ENCODE data around the gene KRT8.

Gene KRT8

DNA sequence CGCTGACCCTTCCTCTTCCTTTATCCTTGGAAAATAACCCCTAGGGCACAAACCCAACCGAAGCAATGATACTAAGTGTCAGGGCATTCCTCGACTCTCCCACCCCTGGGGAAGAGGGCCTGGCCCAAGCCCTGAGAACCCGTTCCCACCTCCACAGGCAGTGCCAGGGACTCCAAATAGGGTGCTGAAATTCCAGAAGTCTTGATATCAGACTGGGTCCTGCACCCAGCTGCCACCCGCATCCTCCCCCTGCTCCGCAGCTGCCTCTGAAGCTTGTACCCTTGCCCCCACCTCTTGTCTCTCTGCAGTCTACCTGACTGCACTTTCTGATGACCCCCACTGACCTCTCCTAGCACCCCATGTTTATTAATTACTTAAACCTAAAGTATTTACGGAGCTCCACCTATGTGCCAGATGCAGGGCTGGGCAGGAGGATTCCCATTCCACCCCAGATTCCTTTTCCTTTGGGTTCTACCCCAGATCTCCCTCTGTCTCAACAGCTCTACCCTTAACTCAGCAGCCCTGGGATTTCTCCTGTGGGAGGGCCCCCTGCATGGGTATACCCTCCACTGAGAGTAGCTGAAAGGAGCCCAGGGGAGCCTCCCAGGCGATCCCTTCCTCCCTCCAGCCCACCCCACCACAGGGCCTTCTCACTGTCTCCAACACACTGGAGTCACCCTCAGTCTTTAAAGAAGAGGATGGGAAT lies 40.0 kb upstream of the KRT8 start:
- TF ChIP-seq GATA3 (IDR thresholded peaks at IDR 0.05; ENCODE audit: low read depth, low read length) (no peak), GATA2 (IDR thresholded peaks at IDR 0.05; ENCODE audit: low read depth, low read length) (no peak)

DNA sequence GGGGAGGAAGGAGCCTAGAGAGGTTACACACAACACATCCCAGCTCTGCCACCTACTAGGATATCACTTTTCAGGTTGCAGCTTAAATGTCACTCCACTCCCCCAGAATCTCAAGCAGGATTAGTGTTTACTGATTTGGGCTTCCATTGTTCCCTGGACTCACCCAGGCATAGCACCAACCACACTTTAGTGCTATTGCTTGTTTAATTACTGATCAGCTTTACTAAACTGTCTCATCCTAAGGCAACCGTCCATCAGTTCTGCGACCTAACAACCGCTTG lies 38.0 kb upstream of the KRT8 start:
- TF ChIP-seq GATA2 (IDR thresholded peaks at IDR 0.05; ENCODE audit: low read depth, low read length), result no peak
- no peak for TF ChIP-seq GATA3 (IDR thresholded peaks at IDR 0.05; ENCODE audit: low read depth, low read length)

DNA sequence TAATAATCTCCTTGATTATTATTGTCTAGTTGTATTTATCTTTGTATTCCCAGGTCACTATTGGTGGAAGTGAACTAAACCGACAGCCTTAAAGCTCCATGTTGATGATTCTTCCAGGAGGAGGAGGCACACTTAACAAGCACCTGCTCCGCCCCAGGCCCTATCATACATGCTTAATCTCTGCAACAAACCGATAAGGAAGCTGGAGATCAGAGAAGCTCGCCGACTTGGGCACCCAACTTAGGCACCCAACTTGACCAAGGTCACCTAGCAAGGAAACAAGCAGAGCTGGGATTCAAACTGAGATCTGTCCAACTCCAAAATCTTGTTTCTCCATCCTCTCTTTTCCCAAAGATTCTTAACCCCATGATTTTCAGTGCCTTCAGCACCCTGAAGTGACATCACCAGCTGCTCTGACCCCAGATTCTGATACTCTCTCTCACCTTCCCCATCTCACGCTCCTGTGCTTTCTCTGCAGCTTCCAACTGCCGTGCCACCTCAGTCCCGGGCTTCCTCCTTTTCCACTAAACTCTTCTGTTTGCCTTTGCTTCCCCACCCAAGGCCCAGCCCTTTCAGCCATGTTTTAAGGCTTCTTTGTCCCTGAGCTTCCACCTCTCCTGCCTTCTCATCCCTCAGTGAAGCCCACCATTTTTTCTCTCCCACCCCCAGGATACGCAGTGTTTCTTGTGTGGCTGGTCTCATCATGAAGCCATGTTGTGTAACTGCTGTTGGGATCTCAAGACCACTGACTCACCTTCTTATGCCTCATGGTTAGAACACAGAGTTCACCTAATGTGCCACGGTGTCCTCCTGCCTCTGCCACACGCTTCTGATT lies 37.4 kb upstream of the KRT8 start:
- TF ChIP-seq GATA3 (IDR thresholded peaks at IDR 0.05; ENCODE audit: low read depth, low read length) (no peak), GATA2 (IDR thresholded peaks at IDR 0.05; ENCODE audit: low read depth, low read length) (no peak)

DNA sequence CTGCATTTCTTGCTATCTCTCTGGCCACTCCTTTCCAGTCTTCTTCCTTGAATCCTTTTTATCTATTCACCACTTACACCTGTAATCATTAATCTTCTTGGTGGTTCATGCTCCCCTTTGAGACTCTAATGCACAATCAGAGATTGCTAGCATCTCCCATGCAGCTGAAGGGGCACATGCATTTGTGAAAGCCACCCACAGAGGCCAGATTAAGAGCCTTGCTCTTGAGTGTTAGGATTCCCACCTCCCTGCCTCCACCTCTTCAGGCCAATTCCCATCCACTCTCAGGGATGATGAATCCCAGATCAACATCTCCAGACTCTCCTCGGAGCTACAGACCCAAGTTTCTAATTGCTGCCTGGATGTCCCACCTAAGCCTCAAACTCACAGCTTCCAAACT lies 24.7 kb upstream of the KRT8 start:
- no peak for TF ChIP-seq GATA2 (IDR thresholded peaks at IDR 0.05; ENCODE audit: low read depth, low read length)
- TF ChIP-seq GATA3 (IDR thresholded peaks at IDR 0.05; ENCODE audit: low read depth, low read length), result no peak

DNA sequence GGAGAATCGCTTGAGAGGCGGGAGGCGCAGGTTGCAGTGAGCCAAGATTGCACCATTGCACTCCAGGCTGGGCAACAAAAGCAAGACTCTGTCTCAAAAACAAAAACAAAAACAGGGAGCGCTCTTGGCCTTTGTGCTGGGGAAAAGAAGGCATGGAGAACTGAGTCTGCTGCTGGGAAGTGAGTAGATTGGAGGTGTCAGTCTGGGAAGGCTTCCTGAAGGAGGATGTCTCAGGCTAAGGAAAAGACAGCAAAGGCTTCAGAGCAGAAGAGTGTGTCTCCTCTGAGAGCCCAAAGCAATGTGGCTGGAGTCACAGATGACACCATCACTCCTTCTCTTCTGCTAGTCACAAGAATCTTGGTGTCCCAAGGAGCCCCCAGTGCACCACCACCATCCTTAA lies 23.1 kb upstream of the KRT8 start:
- no peak for TF ChIP-seq GATA2 (IDR thresholded peaks at IDR 0.05; ENCODE audit: low read depth, low read length)
- TF ChIP-seq GATA3 (IDR thresholded peaks at IDR 0.05; ENCODE audit: low read depth, low read length), result no peak

DNA sequence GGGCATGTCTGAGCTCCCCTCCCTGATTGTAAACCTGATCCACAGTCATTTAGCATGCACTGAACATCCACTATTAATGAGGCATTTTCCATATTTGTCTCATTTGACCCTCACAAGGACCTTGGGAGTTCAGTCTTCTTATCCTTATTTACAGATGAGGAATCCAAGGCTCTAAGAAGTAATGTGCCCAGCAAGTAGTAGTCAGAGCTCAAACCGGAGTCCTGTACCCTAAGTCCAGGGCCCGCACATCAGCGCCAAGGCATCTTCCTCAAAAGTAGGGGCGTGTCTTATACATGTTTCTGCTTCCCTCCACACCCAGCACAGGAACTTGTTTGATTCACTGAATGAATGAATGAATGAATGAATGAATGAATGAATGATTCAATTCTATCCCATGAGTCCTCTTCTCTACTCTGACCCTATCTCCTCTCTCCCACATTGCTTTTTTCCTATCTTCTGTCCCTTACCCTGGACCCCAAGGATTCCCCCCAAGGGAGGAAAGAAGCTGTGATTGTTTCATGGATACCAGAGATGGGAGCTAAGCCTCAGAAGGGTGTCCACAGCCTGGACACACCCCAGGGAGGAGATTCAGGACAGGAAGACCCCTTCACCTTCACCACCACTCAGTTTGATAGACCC lies 21.8 kb upstream of the KRT8 start:
- TF ChIP-seq GATA2 (IDR thresholded peaks at IDR 0.05; ENCODE audit: low read depth, low read length) (no peak), GATA3 (IDR thresholded peaks at IDR 0.05; ENCODE audit: low read depth, low read length) (no peak)

DNA sequence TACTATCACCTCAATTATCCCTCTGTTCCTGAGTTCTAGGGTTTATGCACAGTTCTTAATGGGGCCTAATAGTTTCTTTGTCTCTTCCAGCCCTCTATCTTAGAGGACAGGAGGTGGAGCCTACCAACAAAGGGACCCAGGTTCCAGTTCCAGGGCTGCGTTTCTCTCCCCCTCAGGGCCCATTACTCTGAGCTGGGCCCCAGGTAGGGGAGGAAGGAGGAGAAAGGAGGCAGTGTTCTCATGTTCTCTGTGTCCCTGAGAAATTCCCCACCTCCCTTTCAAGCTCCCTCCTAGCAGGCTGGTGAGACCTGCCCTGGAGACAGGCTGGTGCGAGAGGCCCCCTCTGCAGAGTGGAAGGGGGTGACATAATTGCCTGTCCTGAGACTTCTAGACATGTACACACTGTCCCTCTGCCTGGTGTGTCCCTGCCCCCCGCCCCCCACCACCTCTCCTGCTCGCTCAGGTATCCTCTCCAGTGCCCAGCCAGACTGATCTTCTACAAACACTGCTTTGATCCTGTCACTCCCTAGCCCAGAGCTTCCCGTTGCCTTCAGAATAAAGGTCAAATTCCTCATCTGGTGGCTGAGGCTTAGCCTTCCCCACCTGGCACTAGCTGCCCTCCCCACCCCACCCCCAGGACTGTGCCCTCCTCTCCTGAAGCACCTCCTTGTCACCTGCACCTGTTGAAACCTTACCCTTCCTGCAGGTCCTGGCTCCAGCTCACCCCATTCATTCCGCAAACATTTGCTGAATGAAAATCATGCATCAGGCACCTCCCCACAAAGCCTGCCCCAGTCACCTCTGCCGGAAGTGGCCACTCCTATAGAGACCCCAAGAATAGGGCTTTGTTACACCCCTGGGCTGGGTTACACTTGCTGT lies 21.1 kb upstream of the KRT8 start:
- TF ChIP-seq GATA2 (IDR thresholded peaks at IDR 0.05; ENCODE audit: low read depth, low read length) (no peak), GATA3 (IDR thresholded peaks at IDR 0.05; ENCODE audit: low read depth, low read length) (no peak)

DNA sequence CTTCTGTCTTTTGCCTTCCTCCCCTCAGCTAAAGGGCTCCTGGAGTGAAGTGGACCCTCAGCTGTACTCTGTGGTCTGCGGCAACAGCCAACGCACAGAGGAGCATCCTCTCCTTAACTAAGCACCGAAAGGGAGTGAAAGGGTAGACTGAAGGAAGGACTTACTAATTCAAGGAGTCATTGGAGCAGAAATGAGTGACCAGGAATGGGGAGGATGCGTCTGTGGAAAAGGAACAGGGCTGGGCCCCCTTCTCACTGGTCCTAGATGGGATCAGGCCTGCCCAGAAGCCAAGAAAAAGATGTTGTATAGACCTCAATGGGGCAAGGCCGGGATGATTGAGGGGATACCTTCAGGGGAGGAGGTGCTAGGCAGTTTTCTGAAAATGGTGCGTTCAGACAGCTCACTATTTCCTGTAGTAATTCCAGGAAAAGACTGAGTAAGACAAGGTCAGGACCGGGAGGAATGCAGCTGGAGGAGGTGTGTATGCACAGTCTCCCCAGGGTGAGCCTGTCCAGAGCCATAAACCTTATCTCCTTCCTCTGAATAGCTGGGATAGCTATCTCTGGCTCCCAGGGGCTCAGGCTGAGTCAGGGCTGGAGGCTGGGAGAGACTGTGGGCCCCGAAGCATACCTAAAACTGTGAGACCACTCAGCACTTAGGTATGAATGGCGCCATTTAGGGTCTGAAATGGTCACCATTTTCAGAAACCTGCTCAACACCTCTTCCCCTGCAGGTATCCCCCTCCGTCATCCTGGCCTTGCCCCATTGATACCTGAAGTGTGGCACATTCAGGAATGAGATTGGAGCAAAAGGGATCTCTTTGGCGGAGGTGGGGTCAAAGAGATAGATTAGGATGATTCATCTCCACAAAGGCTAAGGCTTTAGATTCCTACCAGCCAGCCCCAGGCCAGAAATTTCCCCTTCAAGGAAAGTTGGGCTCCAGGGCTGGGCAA lies 20.2 kb upstream of the KRT8 start:
- no peak for TF ChIP-seq GATA3 (IDR thresholded peaks at IDR 0.05; ENCODE audit: low read depth, low read length)
- no peak for TF ChIP-seq GATA2 (IDR thresholded peaks at IDR 0.05; ENCODE audit: low read depth, low read length)

DNA sequence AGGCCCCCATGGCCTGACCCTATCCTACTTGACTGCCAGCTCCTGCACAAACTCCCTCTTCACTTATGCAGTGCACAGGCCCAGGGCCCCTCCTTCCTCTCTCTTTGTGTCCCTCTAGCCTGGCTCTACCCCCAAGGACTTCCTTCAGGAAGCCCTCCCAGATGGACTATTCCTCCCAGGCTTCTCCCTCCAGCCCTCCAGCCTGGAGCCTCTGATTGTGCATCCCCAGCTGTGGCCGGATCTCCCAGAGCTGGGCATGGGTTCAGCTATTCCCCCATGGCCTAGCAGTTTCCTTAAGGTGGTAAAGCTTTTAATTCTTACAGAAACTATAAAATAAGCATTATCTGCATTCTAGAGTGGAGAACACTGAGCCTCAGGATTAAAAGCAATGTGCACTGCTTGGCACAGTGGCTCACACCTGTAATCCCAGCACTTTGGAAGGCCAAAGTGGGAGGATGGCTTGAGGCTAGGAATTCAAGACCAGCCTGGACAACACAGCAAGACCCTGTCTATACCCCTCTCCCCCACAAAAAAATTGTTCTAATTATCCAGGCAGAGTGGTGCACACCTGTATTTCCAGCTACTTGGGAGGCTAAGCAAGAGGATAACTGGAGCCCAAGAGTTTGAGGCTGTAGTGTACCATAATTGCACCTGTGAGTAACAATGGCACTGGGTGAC lies 16.8 kb upstream of the KRT8 start:
- TF ChIP-seq GATA3 (IDR thresholded peaks at IDR 0.05; ENCODE audit: low read depth, low read length) (no peak), GATA2 (IDR thresholded peaks at IDR 0.05; ENCODE audit: low read depth, low read length) (no peak)

DNA sequence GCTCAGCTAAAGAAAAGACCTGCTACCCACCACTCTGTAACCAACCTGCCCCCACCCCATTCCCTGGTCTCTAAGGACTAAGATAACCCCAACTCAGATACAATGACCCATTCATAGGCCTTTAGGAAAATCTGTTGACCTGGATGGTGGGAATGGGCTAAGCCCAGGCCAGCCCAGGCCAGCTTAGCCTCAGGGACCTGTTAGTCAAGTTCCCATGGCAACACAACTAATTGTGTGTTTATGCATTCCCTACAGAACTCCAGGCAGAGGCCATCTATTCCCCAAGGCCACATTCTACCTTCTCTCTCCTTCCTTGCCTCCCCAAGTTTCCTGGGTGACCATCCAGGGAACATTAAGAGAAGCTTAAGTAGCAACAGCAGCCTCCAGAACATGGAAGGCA lies 16.1 kb upstream of the KRT8 start:
- TF ChIP-seq GATA2 (IDR thresholded peaks at IDR 0.05; ENCODE audit: low read depth, low read length) (no peak), GATA3 (IDR thresholded peaks at IDR 0.05; ENCODE audit: low read depth, low read length) (no peak)

DNA sequence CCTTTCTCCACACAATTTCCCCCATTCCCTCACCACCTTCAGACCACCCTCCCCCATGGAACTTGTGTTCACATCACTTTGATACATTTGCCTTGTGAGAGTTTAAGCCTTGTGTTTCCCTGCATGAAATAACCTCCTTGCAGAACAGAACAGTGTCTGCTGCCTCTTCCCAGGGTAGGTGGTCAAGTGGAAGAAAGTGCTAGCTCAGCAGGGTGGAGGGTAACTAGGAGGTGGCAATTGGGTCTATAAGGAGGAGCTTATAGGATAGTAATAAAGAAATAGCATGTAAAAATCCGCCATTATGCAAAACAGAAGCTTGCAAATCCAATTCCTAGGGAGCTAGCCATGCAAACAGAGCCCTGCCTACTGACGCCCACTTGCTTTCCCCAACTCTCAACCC lies 13.9 kb upstream of the KRT8 start:
- TF ChIP-seq GATA2 (IDR thresholded peaks at IDR 0.05; ENCODE audit: low read depth, low read length), result no peak
- no peak for TF ChIP-seq GATA3 (IDR thresholded peaks at IDR 0.05; ENCODE audit: low read depth, low read length)

DNA sequence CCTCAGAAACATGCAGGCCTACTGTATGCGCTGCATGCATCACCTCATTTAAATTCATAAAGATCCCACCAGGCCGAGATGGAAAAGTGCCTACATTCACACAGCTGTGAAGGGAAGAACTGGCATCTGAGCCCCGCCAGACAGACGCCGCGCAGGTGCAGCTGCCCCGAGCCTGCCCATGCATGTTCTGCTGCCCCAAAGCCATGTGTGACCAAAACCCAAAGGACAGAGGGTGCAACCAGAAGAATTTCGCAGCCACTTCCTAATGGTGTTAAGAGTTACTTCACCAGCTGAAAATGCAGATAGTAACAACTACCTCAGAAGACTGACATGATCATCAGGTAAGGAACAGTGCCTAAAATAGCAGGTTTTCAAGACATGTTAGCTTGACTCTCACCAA lies 13.5 kb upstream of the KRT8 start:
- TF ChIP-seq GATA2 (IDR thresholded peaks at IDR 0.05; ENCODE audit: low read depth, low read length) (no peak), GATA3 (IDR thresholded peaks at IDR 0.05; ENCODE audit: low read depth, low read length) (no peak)
